NCI-H1105 treated with DMSO at 0.1 percent for 48 hours (cell line): Measurements from ENCODE around the gene ZNF205.
"Not testable (repeated sequence)": the region's sequence is repeated elsewhere in the genome, so short reads cannot be mapped to it uniquely, and the experiment has no call there.

Source experiments
- DNase-seq: peaks from one replicate; lab custom pipeline; 2025; lab: John Stamatoyannopoulos, UW

Gene ZNF205

DNA sequence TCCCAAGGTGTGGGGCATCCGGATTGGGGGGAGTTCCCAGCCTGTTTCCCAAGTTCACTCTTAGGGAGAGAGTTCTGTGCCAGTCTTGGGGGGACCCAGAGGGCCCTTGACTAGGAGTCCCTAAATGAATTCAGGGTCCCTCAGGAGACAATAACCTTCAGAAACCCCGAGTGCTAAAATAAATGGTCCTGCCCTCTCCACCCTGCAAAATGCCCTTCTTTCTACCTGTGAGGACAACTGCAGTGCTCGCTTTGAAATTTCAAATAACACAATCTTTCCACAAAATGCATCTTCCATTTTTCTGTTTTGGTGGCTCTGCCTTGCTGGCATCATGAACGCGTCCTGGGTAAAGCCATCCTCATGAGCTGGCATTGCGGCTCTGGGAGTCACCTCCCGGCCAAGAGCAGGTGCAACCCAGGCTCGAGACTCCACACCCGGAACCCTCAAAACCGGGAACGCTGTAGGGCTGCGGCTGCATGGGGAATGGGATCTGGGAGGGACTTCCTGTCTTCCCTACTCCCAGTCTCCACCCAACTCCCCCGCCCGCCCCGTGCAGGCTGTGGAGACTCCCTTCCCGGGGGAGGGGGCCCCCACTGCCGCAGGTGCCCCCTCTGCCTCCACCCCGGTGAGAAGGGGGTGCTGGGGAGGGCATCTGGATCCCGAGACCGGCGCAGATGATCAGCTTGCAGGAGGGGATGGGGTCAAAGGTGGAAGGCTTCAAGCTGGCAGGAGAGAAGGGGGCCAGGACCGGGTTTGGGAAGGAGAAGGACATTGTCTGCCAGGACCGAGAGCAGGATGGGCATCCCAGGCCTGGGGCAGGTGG lies at the start of gene ZNF205:
ZNF205 (plus strand) TSS at position 529 of the 823 bp plus-strand sequence. CDS start 845 bp downstream, outside the sequence.
- peak; percentile 63 for DNase-seq

DNA sequence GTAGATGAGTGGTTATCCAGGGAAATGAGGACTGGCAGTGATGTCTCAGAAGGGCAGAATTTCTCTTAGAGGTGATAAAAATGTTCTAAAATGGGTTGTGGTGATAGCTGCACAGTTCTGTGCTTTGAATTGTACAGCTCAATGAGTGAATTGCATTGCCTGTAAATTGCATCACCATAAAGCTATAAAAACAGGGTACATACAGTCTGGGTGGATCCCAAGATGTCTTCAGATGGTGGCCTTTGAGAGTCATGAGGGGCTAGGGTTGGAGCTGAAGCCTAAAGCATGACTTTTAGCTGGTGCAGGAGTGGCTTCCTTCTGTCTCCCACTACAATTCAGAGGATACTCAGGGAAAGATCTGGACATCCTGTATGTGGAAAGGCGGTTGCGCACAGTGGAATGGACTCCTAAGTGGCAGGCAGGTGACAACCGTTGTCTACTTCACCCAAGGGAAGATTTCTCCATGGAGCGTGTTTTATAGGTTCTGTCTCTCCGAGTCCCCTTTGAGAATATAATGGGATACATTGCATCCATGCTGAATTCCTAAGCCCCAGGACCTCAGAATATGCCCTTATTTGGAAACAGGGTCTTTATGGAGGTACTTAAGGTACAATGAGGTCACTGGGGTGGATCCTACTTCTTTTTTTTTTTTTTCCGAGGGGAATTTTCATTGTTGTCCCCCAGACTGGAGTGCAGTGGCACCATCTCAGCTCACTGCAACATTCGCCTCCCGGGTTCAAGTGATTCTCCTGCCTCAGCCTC lies 48.6 kb upstream of the ZNF205 start:
- no peak for DNase-seq

DNA sequence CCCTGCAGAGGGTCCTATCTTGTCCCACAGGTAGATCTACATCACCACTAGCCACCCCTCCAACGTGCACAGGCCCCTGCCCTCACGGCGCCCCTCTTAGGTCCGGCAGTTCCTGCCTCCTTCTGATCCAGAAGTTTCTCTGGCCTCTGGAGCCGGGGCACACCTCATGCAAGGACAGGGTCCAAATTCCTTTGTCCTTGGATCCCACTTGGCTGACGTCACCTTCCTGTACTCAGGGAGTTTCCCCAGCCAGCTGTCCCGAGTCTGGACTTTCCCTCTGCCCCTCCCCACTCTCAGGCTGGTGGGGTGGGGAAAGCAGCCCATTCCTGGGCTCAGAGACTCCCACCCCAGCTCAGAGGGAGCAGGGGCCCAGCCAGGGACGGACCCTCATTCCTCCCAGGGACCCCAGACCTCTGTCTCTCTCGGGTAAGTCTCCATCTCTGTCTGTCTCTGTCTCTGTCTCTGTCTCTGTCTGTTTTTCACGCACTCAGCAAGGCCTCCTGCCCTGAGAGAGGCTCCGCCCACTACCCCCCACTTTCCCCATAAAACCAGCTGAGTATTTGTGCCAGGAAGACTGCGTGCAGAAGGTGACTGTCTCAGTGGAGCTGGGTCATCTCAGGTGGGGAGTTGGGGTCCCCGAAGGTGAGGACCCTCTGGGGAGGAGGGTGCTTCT lies 47.2 kb upstream of the ZNF205 start, which contains the start of gene IL32:
IL32 (plus strand) TSS at position 572 of the 673 bp plus-strand sequence. CDS start 172 bp downstream, outside the sequence.
- no peak for DNase-seq

DNA sequence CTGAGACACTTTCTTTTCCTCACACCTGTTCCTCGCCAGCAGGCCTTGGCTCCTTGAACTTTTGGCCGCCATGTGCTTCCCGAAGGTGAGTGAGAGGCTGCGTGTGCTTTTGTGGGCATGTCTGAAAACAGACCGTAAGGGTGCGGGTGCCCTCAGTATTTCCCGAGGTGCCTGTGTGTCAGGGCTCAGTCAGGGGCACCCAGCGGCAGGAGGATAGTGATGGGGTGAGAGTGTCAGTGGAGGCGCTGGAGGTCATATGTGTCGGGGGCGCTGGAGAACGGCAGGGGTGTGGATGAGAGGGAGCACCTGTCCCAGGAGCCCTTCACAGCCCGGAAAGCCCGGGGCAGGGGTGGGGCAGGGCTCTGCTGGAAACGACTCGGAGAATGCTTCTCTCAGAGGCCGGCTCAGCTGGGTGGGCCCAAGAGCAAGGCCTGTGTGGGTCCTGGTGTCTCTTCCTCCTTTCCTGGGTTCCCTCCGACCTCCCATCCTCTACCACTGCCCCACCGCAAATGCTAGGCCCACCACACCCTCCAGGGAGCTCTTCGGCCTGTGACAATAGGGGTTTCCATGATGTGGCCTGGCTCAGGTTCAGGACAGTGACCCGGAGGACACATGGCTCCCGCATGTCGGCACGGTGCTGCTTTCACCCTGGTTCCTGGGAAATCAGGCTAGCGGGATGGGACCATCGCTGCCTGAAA lies 46.5 kb upstream of the ZNF205 start:
- no peak for DNase-seq

DNA sequence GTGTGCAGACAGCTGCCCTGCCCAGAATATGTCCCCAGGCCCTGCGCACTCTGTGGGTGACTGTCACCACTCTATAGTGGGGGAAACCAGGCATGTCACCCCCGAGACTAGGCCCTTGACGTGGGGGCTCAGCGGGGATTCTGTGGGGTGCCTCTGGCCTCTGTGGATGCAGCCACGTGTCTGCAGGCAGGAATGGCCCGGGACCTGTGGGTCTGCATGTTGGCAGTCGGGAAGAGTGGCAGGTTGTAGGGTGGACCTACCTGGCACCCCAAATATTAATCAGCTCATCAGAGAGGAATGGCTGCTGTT lies 46.0 kb upstream of the ZNF205 start:
- no peak for DNase-seq

DNA sequence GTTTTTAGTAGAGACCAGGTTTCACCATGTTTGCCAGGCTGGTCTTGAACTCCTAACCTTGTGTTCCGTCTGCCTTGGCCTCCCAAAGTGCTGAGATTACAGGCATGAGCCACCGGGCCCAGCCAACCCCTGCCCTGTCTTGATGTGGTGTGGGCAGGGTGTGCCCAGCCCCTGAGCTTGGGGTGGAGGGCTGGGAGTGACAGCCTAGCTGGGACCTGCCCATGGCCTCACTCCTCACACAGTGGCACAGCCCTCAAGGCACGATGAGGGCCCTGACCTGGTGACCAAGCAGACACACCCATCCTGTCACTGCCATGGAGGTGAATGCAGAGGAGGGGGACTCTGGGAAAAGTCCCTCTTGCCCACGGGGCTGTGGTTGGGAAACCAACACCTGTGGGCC lies 43.9 kb upstream of the ZNF205 start:
- DNase-seq: no peak

DNA sequence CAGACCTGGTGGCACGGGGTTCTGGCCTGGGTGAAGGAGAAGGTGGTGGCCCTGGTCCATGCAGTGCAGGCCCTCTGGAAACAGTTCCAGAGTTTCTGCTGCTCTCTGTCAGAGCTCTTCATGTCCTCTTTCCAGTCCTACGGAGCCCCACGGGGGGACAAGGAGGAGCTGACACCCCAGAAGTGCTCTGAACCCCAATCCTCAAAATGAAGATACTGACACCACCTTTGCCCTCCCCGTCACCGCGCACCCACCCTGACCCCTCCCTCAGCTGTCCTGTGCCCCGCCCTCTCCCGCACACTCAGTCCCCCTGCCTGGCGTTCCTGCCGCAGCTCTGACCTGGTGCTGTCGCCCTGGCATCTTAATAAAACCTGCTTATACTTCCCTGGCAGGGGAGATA lies 43.2 kb upstream of the ZNF205 start:
- DNase-seq: not testable (repeated sequence)

DNA sequence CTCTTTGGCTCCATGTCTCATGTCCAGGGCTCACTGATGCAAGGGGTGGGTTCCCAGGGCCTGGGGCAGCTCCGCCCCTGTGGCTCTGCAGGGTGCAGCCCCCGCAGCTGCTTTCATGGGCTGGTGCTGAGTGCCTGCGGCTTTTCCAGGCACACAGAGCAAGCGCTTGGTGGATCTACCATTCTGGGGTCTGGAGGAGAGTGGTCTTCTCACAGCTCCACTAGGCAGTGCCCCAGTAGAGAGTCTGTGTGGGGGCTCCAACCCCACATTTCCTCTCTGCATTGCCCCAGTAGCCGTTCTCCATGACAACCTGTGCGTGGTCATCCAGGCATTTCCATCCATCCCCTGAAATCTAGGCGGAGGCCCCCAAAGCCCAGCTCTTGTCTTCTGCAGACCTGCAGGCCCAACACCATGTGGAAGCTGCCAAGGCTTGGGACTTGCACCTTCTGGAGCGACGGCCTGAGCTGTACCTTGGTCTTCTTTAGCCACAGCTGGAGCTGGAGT lies 41.7 kb upstream of the ZNF205 start:
- DNase-seq: no peak

DNA sequence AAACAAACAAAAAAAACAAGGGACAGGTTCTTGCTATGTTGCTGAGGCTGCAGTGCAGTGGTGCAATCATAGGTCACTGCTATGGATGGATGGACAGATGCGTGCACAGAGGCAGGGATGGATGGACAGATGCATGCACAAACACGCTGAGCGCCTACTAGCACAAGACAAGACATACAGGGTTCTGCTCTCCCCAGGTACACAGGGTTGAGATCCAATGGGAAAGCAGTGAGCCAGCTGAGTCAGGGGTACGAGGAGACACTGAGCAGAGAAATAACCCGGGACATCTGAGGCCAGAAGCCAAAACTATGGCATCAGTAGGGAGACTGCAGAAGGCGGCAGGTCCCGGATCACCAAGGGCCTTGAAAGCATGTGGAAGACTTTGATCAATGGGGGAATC lies 40.7 kb upstream of the ZNF205 start:
- no peak for DNase-seq

DNA sequence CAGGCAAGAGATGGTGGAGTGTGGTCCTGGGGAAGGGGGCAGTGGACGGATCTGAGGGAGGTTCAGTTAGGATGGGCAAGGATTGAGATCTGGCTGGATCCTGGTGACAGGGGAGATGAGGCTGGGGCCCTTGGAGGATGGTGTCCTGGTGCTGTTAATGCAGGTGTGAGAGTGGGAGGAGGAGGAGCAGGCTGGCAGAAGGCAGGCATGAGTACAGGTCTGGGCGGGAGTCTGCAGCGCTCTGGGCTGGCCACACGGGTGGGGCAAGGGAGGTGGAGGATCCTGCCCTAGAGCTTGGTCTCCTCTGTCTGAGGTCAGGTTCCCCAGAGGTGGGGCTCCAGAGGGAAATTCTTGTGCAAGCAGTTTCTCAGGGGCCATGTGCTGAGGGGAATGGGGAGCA lies 40.2 kb upstream of the ZNF205 start:
- not testable (repeated sequence) for DNase-seq

DNA sequence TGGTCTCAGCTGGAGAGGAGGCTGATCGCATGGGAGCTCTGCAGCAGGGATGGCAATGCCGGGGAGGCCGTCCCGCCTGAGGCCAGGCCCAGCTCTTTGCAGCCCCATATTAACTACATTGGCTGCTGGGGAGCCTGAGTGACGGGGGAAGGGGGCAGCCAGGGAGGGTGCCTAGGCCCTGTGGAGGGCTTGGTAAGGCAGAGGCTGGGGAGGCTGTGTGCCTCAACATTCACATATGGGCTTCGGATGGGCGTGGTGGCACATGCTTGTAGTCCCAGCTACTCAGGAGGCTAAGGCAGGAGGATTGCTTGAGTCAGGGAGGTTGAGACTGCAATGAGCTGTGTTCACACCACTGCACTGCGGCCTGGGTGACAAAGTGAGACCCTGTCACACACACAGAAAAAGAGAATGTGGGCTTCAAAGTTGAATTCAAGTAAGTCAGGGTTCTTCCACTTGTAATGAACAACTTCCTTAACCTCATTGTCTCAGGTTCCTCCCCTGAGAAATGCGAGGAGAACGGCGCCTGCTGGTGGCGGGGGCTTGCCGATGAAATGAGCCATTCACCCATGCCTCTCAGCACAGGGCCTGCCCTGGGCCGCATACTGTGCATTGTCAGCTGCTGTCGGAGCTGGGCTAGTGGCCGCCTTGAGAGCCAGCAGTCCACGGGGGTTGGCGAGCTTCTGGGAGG lies 39.7 kb upstream of the ZNF205 start:
- not testable (repeated sequence) for DNase-seq

DNA sequence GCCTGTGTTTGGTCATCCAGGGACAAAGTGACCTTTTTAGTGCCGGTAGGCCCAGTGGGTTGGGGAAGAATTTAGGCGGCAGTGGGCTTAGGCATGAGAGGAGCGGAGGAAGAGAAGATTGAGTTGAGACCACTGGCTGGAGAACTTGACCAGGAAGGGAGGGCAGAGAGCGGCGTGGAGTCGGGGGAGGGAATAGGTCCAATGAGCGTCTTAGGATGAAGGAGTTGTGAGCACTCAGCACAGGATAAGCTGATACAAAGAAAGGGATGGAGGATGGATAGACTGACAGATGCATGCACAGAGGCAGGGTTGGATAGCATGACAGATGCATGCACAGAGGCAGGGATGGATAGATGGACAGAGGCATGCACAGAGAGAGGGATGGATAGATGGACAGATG lies 38.9 kb upstream of the ZNF205 start:
- DNase-seq: no peak

DNA sequence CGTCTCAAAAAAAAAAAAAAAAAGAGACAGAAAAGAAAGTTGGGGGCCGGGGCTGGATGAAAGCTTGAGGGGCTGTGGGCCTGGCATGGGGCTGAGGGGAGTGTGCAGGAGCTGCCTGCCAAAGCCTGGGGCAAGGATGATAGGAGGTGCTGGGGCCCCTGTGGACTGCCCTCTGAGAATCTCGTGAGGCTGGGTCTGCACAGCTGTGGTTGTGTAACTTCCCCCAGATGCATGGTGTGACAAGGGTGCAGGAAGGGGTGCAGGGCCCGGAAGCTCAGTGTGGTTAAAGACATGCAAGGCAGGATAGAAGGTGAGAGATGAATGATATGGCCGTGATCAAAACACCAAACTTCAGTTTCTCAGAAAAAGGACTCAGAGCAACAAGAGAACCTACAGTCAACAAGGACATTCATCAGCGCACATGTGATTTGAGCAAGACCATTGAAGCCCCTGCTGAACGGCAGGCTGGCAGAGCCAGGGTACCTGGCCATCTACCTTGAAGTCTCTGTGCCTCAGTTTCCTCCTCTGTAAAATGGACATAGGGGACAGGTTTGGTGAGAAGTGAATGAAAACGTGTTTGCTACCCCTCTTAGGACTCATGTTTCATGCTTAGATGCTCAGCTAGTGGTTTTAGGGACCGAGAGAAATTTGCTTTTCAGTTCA lies 37.4 kb upstream of the ZNF205 start:
- no peak for DNase-seq

DNA sequence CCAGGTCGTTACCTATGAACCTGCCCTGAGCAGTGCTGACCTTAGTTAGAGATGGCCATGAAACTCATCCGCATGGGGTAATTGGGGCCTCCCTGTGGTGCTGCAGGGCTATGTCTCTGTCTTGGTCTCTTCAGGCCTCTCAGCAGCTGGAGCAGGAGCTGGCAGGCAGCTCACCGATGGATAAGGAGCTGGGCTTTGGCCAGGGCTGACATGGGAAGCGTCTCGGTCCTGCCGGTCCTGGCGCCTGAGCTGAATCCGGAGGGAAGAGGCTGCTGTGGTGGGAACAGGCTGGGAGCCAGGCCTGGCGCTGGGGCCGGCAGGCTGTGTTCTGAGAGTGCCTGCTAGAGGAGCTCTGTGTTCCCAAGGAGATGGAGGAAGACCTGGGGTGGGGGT lies 36.9 kb upstream of the ZNF205 start:
- DNase-seq: no peak

DNA sequence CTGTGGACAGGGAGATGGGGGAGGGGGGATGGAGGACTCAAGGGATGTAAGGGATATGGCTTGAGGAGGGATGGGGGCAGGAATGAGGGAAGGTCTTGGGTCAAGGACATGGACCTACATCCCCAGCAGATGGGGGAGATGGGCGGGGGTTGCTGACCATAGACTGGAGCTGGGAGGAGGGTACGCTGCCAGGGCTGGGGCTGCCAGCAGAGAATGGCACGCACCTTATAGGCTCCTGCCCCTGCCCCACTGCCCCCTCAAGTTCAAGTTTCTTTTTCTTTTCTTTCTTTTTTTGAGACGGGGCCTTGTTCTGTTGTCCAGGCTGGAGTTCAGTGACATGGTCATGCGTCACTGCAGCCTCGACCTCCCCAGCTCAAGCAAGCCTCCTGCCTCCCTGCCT lies 36.4 kb upstream of the ZNF205 start:
- not testable (repeated sequence) for DNase-seq

DNA sequence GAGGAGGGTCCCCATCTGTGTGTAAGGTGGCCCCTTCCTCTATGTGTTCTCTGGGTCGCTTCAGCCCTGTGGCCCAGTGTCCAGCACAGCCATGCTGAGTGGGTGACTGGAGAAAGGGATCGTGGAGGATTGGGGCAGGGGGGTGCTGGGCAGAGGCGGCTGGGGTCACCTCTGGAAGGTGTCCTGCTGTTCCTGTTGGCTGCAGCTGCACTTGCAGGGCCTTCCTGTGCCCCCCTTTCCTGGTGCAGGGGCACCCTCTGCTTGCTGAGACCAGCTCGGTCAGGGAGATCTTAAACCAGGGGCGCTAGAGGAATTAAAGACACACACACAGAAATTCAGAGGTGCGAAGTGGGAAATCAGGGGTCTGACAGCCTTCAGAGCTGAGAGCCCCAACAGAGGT lies 35.8 kb upstream of the ZNF205 start:
- no peak for DNase-seq

DNA sequence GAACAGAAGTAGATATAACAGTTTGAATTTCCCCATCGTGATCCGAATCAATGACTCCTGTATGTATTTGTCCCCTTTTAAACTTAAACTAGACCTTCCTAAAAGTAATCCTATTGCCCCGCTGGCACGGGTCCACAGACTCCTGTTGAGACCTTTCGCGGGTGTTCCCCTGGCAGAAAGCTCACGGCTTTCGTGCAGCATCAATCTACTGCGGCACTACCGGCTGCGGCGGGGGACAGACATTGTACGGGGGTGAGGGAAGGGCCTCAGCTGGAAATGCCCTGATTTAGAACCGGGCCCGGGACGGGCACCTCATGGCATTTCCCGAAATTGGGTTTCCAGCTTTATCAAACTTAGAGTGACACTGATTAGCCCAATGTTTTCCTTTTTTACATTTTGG lies 32.4 kb upstream of the ZNF205 start:
- DNase-seq: no peak

DNA sequence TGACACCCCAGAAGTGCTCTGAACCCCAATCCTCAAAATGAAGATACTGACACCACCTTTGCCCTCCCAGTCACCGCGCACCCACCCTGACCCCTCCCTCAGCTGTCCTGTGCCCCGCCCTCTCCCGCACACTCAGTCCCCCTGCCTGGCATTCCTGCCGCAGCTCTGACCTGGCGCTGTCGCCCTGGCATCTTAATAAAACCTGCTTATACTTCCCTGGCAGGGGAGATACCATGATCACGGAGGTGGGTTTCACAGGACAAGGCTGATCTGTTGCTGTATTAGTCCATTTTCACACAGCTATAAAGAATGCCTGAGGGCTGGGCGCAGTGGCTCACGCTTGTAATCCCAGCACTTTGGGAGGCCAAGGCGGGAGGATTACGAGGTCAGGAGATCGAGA lies 30.4 kb upstream of the ZNF205 start:
- DNase-seq: not testable (repeated sequence)

DNA sequence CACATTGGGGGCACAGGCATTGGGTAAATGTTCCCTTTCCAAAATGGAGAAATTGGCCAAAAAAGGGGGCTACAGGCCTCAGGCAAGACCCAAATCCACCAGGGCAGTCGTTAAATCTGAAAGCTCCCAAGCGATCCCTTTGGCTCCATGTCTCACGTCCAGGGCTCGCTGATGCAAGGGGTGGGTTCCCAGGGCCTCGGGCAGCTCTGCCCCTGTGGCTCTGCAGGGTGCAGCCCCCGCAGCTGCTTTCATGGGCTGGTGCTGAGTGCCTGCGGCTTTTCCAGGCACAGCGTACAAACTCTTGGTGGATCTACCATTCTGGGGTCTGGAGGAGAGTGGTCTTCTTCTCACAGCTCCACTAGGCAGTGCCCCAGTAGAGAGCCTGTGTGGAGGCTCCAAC lies 29.0 kb upstream of the ZNF205 start:
- not testable (repeated sequence) for DNase-seq

DNA sequence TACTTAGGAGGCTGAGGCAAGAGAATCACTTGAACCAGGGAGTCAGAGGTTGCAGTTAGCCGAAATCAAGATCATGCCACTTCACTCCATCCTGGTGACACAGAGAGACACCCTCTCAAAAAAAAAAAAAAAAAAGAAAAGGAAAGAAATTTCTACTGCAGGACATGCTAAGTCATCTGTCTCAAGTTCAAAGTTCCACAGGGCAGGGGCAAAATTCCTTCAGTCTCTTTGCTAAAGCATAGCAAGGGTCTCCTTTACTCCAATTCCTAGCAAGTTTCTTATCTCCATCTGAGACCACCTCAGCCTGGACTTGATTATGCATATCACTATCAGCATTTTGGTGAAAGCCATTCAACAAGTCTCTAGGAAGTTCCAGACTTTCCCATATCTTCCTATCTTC lies 27.9 kb upstream of the ZNF205 start:
- no peak for DNase-seq
